Fibroblast of mammary gland (primary cell): ENCODE data around the gene ADAMTSL3.

Experiments
- DNase-seq: peaks from one replicate; pipeline ENCODE4 v3.0.0-alpha.2; 2010; ENCODE audit warnings: low read depth
- H3K4me3 ChIP-seq: 2 replicates; pipeline ENCODE4 v1.5.1; 2011; ENCODE audit warnings: low read depth, mild to moderate bottlenecking, low read length, moderate library complexity; ENCODE audit not compliant: control insufficient read depth
- TF ChIP-seq, protein P1 (sequence below): conservative IDR thresholded peaks from 2 replicates; pipeline ENCODE4 v1.5.1; 2011; ENCODE audit warnings: low read depth, low read length, inconsistent platforms; ENCODE audit not compliant: control insufficient read depth, insufficient read depth

Gene ADAMTSL3

DNA sequence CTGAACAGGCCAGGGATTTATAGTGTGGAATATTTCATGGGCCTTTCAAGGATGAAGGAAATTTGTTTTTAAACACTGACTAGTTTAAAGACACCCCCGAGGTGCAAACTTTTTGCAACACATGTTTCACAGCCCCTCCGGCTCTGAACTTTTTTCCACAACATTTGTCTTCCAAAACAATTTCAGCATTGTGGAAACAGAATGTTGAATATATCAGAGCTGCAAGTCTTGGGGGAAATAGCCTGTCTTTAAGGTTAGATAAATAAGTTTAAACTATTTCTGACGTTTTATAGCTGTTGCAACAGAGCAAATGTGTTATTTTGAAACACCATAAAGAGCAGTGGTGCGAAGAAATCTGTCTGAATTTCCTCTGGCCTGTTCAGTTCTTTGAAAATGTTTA is 352.5 kb downstream of the ADAMTSL3 start:
- no peak for DNase-seq
- TF ChIP-seq, protein P1, sequence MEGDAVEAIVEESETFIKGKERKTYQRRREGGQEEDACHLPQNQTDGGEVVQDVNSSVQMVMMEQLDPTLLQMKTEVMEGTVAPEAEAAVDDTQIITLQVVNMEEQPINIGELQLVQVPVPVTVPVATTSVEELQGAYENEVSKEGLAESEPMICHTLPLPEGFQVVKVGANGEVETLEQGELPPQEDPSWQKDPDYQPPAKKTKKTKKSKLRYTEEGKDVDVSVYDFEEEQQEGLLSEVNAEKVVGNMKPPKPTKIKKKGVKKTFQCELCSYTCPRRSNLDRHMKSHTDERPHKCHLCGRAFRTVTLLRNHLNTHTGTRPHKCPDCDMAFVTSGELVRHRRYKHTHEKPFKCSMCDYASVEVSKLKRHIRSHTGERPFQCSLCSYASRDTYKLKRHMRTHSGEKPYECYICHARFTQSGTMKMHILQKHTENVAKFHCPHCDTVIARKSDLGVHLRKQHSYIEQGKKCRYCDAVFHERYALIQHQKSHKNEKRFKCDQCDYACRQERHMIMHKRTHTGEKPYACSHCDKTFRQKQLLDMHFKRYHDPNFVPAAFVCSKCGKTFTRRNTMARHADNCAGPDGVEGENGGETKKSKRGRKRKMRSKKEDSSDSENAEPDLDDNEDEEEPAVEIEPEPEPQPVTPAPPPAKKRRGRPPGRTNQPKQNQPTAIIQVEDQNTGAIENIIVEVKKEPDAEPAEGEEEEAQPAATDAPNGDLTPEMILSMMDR: no peak
- H3K4me3 ChIP-seq: no peak overlapping the region

DNA sequence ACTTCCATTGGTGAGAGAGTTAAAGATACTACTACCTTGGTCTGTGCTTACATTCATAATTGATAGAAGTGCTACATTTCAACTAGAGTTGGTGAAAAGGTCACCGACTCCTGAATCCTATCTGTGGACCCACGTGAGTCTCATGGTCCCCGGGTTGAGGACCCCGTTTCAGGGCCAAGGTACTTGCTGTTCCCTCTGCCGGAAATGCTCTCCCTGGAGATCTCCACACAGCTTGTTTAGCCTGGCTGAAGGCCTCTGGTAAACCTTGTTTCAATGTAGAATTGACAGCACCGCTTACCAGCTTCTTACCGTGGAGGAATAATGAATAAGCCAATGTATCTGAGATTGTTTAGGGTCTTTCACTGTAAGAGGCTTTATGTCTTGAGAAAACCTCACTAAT is 355.7 kb downstream of the ADAMTSL3 start:
- TF ChIP-seq, protein P1: no peak
- H3K4me3 ChIP-seq: no peak overlapping the region
- no peak for DNase-seq

DNA sequence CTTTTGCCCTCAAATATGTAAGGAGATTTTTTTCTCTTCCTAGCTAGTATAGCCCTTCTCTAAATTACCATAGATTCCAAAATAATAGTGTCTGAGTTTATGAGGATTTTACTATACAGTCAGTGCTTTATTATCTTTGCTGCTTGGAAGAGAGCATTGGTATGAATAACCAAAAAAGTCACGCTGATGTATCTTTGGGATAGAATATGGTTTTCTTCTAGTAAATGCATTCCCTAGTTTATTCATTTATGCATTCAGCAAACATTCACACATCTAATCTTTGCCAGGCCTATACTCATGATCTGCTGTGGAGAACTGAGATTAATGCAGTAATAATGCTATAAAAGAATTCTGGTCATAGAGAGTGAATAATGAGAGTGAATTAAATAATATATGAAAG is 356.3 kb downstream of the ADAMTSL3 start:
- no peak overlapping the region for H3K4me3 ChIP-seq
- TF ChIP-seq, protein P1: no peak
- DNase-seq: no peak

DNA sequence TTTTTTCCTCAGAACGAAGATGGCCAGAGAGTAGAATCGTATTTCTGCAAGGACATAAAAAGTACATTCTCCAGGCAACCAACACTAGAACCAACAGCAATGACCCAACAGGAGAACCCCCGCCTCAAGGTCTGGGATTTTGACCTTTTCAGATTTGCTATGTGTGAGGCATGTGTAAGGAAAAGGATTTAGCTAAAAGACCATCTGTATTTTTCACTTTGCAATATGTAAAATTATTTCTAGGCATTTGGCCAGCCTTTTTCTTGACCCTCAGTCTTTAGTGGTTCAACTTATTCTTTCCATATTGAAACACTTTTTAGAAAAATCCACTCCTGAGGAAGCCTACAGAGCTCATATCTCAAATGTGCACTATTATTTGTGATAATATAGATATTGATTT is 362.4 kb downstream of the ADAMTSL3 start:
- no peak for DNase-seq
- H3K4me3 ChIP-seq: no peak overlapping the region
- TF ChIP-seq, protein P1: no peak

DNA sequence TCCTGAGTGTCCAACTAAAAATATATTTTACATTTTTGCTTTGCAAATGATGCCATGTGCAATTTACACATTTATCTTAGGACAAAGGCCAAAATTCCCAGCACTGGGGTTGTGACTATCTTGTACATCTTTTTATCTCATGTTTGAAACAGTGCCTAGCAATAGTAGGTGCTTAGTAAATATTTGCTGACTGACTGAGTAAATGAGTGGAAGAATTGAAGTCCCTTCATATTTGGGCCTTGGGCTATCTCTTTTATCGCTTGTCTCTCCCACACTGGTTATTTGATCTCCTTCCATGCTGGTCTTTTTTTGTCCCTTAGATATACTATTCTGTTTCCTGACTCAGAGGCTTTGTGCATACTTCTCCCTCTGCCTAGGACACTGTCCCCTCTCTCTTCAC is 368.6 kb downstream of the ADAMTSL3 start:
- no peak for DNase-seq
- no peak overlapping the region for H3K4me3 ChIP-seq
- TF ChIP-seq, protein P1: no peak

DNA sequence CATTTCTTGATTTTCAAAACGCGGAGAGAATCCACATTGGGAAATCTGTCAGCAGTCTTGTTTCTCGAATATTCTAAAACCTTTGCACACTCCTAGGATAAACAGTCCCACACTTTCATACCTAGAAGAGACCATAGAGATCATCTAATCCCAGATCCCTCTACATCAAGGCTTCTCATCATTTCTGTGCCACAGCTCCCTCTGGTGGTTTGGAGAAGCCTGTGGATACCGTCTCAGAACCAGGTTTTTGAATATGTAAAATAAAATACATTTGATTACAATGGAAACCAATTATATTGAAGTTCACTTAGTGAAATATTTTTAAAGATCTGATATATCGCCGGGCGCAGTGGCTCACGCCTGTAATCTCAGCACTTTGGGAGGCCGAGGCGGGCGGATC is 369.7 kb downstream of the ADAMTSL3 start:
- H3K4me3 ChIP-seq: no peak overlapping the region
- DNase-seq: peak; percentile 62
- TF ChIP-seq, protein P1: peak; percentile 86
